ENCODE data around the gene FPGS. TPM values are rescaled to one million over a fixed set of nuclear protein-coding genes. Genes with fewer than 3 reads are reported as not detected.
"Not testable (repeated sequence)": the region's sequence is repeated elsewhere in the genome, so short reads cannot be mapped to it uniquely, and the experiment has no call there.

FPGS gene
- total RNA-seq, 2 donors from 2014 or later = 117 TPM

- no peak for DNase-seq (ENCODE audit: low spot score)
- TF ChIP-seq POLR2A (IDR thresholded peaks at IDR 0.05) (no peak), POLR2AphosphoS5 (IDR thresholded peaks at IDR 0.05) (peak; percentile 21)
- TF ChIP-seq, protein P1, sequence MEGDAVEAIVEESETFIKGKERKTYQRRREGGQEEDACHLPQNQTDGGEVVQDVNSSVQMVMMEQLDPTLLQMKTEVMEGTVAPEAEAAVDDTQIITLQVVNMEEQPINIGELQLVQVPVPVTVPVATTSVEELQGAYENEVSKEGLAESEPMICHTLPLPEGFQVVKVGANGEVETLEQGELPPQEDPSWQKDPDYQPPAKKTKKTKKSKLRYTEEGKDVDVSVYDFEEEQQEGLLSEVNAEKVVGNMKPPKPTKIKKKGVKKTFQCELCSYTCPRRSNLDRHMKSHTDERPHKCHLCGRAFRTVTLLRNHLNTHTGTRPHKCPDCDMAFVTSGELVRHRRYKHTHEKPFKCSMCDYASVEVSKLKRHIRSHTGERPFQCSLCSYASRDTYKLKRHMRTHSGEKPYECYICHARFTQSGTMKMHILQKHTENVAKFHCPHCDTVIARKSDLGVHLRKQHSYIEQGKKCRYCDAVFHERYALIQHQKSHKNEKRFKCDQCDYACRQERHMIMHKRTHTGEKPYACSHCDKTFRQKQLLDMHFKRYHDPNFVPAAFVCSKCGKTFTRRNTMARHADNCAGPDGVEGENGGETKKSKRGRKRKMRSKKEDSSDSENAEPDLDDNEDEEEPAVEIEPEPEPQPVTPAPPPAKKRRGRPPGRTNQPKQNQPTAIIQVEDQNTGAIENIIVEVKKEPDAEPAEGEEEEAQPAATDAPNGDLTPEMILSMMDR (IDR thresholded peaks at IDR 0.05) = no peak
- WGBS = 32% methylated on average over 1 of the region's 1 CpG
- H3K27me3 ChIP-seq (replicated peaks; ENCODE audit: insufficient read depth) = no peaks in the 10 kb centered on the region
- peak overlapping the region in 1 of 2 donors; percentile 33 for H3K27ac ChIP-seq
- intact Hi-C loops (cut with DNase I) = no loop called here
- no peak overlapping the region for H3K4me3 ChIP-seq
- no peaks in the 10 kb centered on the region for H3K36me3 ChIP-seq
- no peaks in the 10 kb centered on the region for H3K4me1 ChIP-seq (replicated peaks)
- H3K9me3 ChIP-seq = no peaks in the 10 kb centered on the region
Measured at GRCh38 chr9:127833555-127833954, 30.9 kb downstream of the FPGS start.

DNA sequence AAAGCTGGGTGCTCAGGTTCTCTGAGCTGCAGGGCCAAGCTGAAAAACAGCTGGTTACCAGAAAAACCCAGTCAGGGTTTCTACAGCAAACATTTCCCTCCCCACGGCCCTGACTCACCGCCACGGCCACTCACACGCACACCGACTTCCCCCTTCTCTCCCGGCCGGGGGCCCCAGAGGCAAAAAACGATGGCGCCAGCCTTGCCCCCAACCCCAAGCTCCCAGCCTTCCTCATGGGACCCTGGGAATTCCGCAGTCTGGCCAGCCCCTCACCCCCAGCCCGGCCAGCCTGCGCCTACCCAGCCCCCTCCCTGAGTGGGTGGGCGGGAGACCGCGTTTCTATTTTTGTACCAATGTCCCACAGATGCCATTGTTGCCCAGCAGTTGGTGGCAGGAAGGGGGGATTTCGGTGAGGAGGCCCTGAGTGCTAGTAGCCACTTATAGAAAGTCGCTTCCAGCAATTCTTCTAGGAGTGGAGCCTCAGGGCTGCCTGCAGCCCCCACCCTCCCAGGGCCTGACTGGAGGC is 33.4 kb downstream of the FPGS start:
- DNase-seq (ENCODE audit: low spot score) = no peak
- Histone ChIP-seq H3K4me1 (replicated peaks) (no peaks in the 10 kb centered on the region), H3K36me3 (no peaks in the 10 kb centered on the region), H3K27ac (peak overlapping the region; percentile 34 to 63), H3K4me3 (no peak overlapping the region), H3K9me3 (no peaks in the 10 kb centered on the region), H3K27me3 (replicated peaks; ENCODE audit: insufficient read depth) (no peaks in the 10 kb centered on the region)
- TF ChIP-seq POLR2A (IDR thresholded peaks at IDR 0.05) = no peak
- TF ChIP-seq POLR2AphosphoS5 (IDR thresholded peaks at IDR 0.05) = no peak
- TF ChIP-seq, protein P1 (IDR thresholded peaks at IDR 0.05) = no peak
- intact Hi-C loops (cut with DNase I) = no loop called here
- 57% methylated on average over 17 of the region's 17 CpGs for WGBS

DNA sequence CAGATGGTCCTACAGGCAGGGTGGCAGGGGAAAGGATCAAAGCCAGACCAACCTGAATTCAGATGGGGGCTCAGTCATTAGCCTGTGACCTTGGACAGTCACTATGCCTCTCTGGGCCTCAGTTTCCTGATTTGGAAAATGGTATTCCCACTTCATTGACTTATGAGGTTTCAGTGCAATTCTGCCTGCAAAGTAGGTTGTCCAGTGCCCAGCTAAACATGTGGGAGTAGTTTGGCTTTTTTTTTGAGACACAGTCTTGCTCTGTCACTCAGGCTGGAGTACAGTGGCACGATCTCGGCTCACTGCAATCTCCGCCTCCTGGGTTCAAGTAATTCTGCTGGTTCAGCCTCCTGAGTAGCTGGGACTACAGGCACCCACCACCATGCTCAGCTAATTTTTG is 33.9 kb downstream of the FPGS start:
- H3K4me1 ChIP-seq (replicated peaks); H3K4me3 ChIP-seq; H3K27me3 ChIP-seq (replicated peaks; ENCODE audit: insufficient read depth); DNase-seq (ENCODE audit: low spot score); H3K9me3 ChIP-seq; intact Hi-C loops (cut with DNase I); H3K36me3 ChIP-seq: not testable (repeated sequence)
- peak overlapping the region; percentile 34 to 63 for H3K27ac ChIP-seq
- WGBS = 77% methylated on average over 3 of the region's 3 CpGs

GRCh38 chr9:127837346-127837745 is 34.7 kb downstream of the FPGS start:
- H3K27ac ChIP-seq = no peak overlapping the region
- H3K36me3 ChIP-seq = no peaks in the 10 kb centered on the region
- H3K4me1 ChIP-seq (replicated peaks) = no peaks in the 10 kb centered on the region
- TF ChIP-seq, protein P1 (IDR thresholded peaks at IDR 0.05) = no peak
- TF ChIP-seq POLR2AphosphoS5 (IDR thresholded peaks at IDR 0.05) (no peak), POLR2A (IDR thresholded peaks at IDR 0.05) (no peak)
- no peak for DNase-seq (ENCODE audit: low spot score)
- intact Hi-C loops (cut with DNase I) = no loop called here
- H3K9me3 ChIP-seq = no peaks in the 10 kb centered on the region
- 46% methylated on average over 4 of the region's 4 CpGs for WGBS
- no peaks in the 10 kb centered on the region for H3K27me3 ChIP-seq (replicated peaks; ENCODE audit: insufficient read depth)
- H3K4me3 ChIP-seq = no peak overlapping the region

GRCh38 chr9:127838375-127839078 is 35.8 kb downstream of the FPGS start:
- WGBS = 68% methylated on average over 15 of the region's 18 CpGs
- no peaks in the 10 kb centered on the region for H3K4me1 ChIP-seq (replicated peaks)
- no peak for DNase-seq (ENCODE audit: low spot score)
- TF ChIP-seq POLR2AphosphoS5 (IDR thresholded peaks at IDR 0.05) (no peak), POLR2A (IDR thresholded peaks at IDR 0.05) (no peak)
- TF ChIP-seq, protein P1 (IDR thresholded peaks at IDR 0.05) = no peak
- H3K27me3 ChIP-seq (replicated peaks; ENCODE audit: insufficient read depth) = no peaks in the 10 kb centered on the region
- no peaks in the 10 kb centered on the region for H3K9me3 ChIP-seq
- H3K4me3 ChIP-seq = no peak overlapping the region
- intact Hi-C loops (cut with DNase I) = no loop called here
- H3K36me3 ChIP-seq = no peaks in the 10 kb centered on the region
- peak overlapping the region; percentile 26 to 52 for H3K27ac ChIP-seq

Measured in prostate gland (tissue), 2 donors.